Endothelial cell of umbilical vein (primary cell): ENCODE data around the gene NFKBIE.

ENCODE experiments used
- POLR2A ChIP-seq: IDR thresholded peaks from 2 replicates; pipeline ENCODE4 v1.6.1; 2012; ENCODE audit warnings: low read depth, mild to moderate bottlenecking, control low read depth, low read length
- TF ChIP-seq, protein P1 (sequence below), 2 donors: IDR thresholded peaks; 1 replicate in 1 of 2; 2 replicates in 1 of 2; pipeline ENCODE4 v1.5.1; 2011; ENCODE audit warnings: low read length in 2 of 2, mild to moderate bottlenecking in 2 of 2, moderate library complexity in 2 of 2, control low read depth in 1 of 2, inconsistent platforms in 1 of 2, low read depth in 1 of 2; ENCODE audit not compliant: insufficient read depth in 1 of 2; ENCODE audit errors: extremely low read depth in 1 of 2
- TF ChIP-seq, protein P2 (sequence below): IDR thresholded peaks from 2 replicates; pipeline ENCODE4 v1.6.1; 2011; ENCODE audit not compliant: insufficient read depth, insufficient read length

DNA sequence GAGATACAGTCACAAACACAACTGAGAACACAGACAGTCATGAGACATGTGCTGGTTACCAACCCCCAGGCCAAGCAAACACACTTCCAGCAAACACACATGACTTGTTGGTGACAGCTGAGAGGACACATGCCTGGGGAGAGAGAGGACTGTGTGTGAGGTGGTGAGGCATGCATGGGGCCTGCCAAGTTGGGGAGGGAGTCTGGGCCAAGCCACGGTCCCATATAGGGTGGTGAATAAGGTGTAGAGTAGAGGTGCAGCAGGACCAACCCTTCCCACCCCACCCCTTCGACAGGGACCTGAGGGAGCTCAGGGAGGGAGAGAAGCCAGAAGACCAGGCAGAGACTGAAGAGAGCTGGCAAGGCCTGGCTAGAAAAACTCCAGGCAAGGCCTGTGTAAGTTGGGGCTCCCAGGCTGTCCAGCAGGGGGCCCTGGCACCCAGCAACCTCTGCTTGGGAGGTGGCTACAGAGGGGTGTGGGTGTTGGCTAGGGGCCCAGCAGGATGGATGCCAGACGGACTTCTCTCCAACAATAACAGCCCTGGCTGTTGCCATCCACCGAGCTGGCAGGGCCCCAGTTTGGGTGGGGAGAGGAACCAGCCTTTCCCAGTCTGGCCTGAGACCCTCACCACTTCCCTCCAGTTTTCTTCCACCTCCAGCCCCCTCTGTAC is 43.9 kb downstream of the NFKBIE start:
- TF ChIP-seq, protein P1, sequence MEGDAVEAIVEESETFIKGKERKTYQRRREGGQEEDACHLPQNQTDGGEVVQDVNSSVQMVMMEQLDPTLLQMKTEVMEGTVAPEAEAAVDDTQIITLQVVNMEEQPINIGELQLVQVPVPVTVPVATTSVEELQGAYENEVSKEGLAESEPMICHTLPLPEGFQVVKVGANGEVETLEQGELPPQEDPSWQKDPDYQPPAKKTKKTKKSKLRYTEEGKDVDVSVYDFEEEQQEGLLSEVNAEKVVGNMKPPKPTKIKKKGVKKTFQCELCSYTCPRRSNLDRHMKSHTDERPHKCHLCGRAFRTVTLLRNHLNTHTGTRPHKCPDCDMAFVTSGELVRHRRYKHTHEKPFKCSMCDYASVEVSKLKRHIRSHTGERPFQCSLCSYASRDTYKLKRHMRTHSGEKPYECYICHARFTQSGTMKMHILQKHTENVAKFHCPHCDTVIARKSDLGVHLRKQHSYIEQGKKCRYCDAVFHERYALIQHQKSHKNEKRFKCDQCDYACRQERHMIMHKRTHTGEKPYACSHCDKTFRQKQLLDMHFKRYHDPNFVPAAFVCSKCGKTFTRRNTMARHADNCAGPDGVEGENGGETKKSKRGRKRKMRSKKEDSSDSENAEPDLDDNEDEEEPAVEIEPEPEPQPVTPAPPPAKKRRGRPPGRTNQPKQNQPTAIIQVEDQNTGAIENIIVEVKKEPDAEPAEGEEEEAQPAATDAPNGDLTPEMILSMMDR (IDR thresholded peaks at IDR 0.05; ENCODE audit: extremely low read depth in 1 of 2, insufficient read depth in 1 of 2, low read depth in 1 of 2, low read length in 2 of 2): peak; percentile 89 to 98
- TF ChIP-seq, protein P2, sequence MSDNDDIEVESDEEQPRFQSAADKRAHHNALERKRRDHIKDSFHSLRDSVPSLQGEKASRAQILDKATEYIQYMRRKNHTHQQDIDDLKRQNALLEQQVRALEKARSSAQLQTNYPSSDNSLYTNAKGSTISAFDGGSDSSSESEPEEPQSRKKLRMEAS: no peak
- TF ChIP-seq POLR2A: no peak
